ENCODE measurements around the gene SLIT3.

Gene SLIT3

DNA sequence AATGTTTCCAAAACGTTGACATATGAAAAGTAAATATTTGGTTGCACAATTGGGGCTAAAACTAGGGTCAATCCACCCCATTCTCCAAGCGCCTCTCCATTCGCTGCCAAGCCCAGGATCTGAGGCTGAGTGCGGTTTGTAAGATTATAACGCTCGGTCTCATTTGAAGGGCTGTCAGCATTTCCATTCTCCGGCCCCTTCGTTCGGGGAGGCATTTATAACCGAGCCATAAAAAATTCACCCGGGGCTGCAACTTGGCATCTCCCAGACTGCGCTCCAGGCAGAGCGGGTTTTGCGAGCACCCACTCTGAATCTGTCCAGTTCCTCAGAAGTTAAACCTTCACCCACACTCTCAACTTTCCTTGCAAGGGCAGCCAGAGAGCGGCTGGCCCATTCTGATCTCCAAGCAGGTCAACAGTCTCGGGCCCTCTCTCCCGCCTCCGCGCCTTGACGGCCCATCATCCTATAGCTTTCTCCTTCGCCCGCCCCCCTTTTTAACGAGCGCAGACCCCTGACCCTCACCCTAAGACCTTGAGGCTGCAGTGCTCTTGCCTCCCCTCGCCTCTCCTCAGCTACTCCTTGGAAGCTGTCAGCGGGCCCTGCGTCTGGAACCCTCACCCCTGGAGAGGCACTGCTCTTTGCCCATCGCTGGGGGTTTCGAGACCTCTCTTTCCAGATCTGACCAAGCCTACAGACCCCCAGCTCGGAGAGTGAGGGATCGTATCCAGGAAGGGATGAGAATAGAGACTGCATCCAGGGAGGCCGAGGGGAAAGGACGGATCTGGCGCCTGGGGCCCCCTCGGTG is 1.1 kb downstream of the SLIT3 start:
- Histone ChIP-seq H3K9me3 (ENCODE audit: insufficient read depth, low read length) (no peaks in the 10 kb centered on the region), H3K4me3 (ENCODE audit: insufficient read depth, low read length, poor library complexity, severe bottlenecking) (no peak overlapping the region), H3K79me2 (ENCODE audit: insufficient read depth, low read length) (no peaks in the 10 kb centered on the region), H3K27ac (ENCODE audit: low read depth, low read length) (no peak overlapping the region), H4K20me1 (ENCODE audit: low read depth, low read length) (no peaks in the 10 kb centered on the region), H3K4me2 (ENCODE audit: low read depth, low read length, poor library complexity, severe bottlenecking) (no peak overlapping the region), H3K36me3 (ENCODE audit: low read length) (no peaks in the 10 kb centered on the region), H2AFZ (ENCODE audit: low read depth, low read length, severe bottlenecking) (no peak overlapping the region), H3F3A (ENCODE audit: insufficient read depth) (no peaks in the 10 kb centered on the region), H3K9ac (ENCODE audit: low read length) (no peak overlapping the region), H3K9me2 (replicated peaks; ENCODE audit: insufficient read depth, low read length) (no peaks in the 10 kb centered on the region), H3K27me3 (ENCODE audit: low read length) (no peaks in the 10 kb centered on the region)
- TF ChIP-seq, protein P1, sequence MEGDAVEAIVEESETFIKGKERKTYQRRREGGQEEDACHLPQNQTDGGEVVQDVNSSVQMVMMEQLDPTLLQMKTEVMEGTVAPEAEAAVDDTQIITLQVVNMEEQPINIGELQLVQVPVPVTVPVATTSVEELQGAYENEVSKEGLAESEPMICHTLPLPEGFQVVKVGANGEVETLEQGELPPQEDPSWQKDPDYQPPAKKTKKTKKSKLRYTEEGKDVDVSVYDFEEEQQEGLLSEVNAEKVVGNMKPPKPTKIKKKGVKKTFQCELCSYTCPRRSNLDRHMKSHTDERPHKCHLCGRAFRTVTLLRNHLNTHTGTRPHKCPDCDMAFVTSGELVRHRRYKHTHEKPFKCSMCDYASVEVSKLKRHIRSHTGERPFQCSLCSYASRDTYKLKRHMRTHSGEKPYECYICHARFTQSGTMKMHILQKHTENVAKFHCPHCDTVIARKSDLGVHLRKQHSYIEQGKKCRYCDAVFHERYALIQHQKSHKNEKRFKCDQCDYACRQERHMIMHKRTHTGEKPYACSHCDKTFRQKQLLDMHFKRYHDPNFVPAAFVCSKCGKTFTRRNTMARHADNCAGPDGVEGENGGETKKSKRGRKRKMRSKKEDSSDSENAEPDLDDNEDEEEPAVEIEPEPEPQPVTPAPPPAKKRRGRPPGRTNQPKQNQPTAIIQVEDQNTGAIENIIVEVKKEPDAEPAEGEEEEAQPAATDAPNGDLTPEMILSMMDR (IDR thresholded peaks at IDR 0.05; ENCODE audit: insufficient read depth, low read length, poor library complexity, severe bottlenecking): no peak

- H3K27me3 ChIP-seq (ENCODE audit: low read length): no peaks in the 10 kb centered on the region
- H2AFZ ChIP-seq (ENCODE audit: low read depth, low read length, severe bottlenecking): no peak overlapping the region
- no peak overlapping the region for H3K9ac ChIP-seq (ENCODE audit: low read length)
- no peaks in the 10 kb centered on the region for H3K79me2 ChIP-seq (ENCODE audit: insufficient read depth, low read length)
- no peaks in the 10 kb centered on the region for H3K9me3 ChIP-seq (ENCODE audit: insufficient read depth, low read length)
- H3K4me3 ChIP-seq (ENCODE audit: insufficient read depth, low read length, poor library complexity, severe bottlenecking): no peak overlapping the region
- H3K9me2 ChIP-seq (replicated peaks; ENCODE audit: insufficient read depth, low read length): no peaks in the 10 kb centered on the region
- no peak overlapping the region for H3K4me2 ChIP-seq (ENCODE audit: low read depth, low read length, poor library complexity, severe bottlenecking)
- H4K20me1 ChIP-seq (ENCODE audit: low read depth, low read length): no peaks in the 10 kb centered on the region
- no peak overlapping the region for H3K27ac ChIP-seq (ENCODE audit: low read depth, low read length)
- TF ChIP-seq EZH2phosphoT487 (conservative IDR thresholded peaks at IDR 0.05; ENCODE audit: low read length): no peak
- TF ChIP-seq, protein P1 (IDR thresholded peaks at IDR 0.05; ENCODE audit: insufficient read depth, low read length, poor library complexity, severe bottlenecking): no peak
- H3F3A ChIP-seq (ENCODE audit: insufficient read depth): no peaks in the 10 kb centered on the region
- no peaks in the 10 kb centered on the region for H3K36me3 ChIP-seq (ENCODE audit: low read length)
Observed at GRCh38 chr5:169299191-169299662, 1.7 kb downstream of the SLIT3 start.

GRCh38 chr5:169298193-169298592 is 2.7 kb downstream of the SLIT3 start:
- H3K27ac ChIP-seq (ENCODE audit: low read depth, low read length): no peak overlapping the region
- no peak overlapping the region for H2AFZ ChIP-seq (ENCODE audit: low read depth, low read length, severe bottlenecking)
- no peaks in the 10 kb centered on the region for H3K36me3 ChIP-seq (ENCODE audit: low read length)
- no peaks in the 10 kb centered on the region for H3F3A ChIP-seq (ENCODE audit: insufficient read depth)
- H4K20me1 ChIP-seq (ENCODE audit: low read depth, low read length): no peaks in the 10 kb centered on the region
- no peaks in the 10 kb centered on the region for H3K9me2 ChIP-seq (replicated peaks; ENCODE audit: insufficient read depth, low read length)
- H3K4me2 ChIP-seq (ENCODE audit: low read depth, low read length, poor library complexity, severe bottlenecking): no peak overlapping the region
- TF ChIP-seq, protein P1 (IDR thresholded peaks at IDR 0.05; ENCODE audit: insufficient read depth, low read length, poor library complexity, severe bottlenecking): no peak
- TF ChIP-seq EZH2phosphoT487 (conservative IDR thresholded peaks at IDR 0.05; ENCODE audit: low read length): no peak
- no peaks in the 10 kb centered on the region for H3K27me3 ChIP-seq (ENCODE audit: low read length)
- H3K9ac ChIP-seq (ENCODE audit: low read length): no peak overlapping the region
- H3K79me2 ChIP-seq (ENCODE audit: insufficient read depth, low read length): no peaks in the 10 kb centered on the region
- H3K4me3 ChIP-seq (ENCODE audit: insufficient read depth, low read length, poor library complexity, severe bottlenecking): no peak overlapping the region
- no peaks in the 10 kb centered on the region for H3K9me3 ChIP-seq (ENCODE audit: insufficient read depth, low read length)

Data from SU-DHL-6 (cell line).